ENCODE measurements around the gene CASQ1.
A peak's percentile ranks its signal among the peaks of the same experiment; 100 is the strongest.

The CASQ1 gene

DNA sequence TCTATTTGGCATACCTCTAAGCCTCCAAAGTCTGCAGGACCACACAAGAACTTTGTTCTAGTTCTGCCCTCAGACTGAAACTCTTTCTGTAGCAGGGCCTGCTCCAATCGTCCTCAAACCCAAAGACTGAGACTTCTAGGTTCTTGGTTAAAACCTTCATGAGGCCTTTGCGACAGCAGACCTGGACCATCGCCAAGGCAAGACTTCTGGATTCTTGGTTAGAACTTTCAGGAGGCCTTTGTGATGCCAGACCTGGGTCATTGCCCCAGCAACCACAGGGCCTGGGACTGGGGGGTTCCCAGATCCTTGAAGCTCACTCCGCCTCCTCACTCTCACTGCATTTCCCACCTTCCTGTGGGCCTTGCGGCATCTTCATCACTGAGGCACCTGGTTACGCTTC, 39.1 kb upstream of the CASQ1 start, which contains the start of gene ATP1A4:
Gene ATP1A4 (plus strand): TSS at position 301 of the 400 bp plus-strand sequence. CDS start 438 bp downstream, outside the sequence.
- TF ChIP-seq, protein P1, sequence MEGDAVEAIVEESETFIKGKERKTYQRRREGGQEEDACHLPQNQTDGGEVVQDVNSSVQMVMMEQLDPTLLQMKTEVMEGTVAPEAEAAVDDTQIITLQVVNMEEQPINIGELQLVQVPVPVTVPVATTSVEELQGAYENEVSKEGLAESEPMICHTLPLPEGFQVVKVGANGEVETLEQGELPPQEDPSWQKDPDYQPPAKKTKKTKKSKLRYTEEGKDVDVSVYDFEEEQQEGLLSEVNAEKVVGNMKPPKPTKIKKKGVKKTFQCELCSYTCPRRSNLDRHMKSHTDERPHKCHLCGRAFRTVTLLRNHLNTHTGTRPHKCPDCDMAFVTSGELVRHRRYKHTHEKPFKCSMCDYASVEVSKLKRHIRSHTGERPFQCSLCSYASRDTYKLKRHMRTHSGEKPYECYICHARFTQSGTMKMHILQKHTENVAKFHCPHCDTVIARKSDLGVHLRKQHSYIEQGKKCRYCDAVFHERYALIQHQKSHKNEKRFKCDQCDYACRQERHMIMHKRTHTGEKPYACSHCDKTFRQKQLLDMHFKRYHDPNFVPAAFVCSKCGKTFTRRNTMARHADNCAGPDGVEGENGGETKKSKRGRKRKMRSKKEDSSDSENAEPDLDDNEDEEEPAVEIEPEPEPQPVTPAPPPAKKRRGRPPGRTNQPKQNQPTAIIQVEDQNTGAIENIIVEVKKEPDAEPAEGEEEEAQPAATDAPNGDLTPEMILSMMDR (conservative IDR thresholded peaks at IDR 0.05) = no peak
- TF ChIP-seq ZFX (IDR thresholded peaks at IDR 0.05) = no peak
- no peak within 1 kb of the TSS for H3K27ac ChIP-seq

DNA sequence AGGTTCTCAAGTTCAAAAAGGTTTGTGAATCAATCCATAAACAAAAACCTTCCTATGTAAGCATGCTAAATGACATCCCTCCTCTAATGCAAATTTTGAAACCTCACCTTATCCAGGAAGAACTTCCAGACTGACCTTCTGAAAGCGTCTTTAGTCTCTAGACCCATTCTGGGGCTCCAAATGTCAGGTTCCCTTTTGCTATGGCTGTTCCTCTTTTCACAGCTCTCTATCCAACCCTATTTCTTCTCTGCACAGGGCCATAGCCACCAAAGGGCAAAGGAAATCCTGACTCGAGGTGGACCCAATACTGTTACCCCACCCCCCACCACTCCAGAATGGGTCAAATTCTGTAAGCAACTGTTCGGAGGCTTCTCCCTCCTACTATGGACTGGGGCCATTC, 35.6 kb upstream of the CASQ1 start:
- H3K27ac ChIP-seq = no peak overlapping the region
- TF ChIP-seq, protein P1 (conservative IDR thresholded peaks at IDR 0.05) = no peak
- no peak for TF ChIP-seq ZFX (IDR thresholded peaks at IDR 0.05)

DNA sequence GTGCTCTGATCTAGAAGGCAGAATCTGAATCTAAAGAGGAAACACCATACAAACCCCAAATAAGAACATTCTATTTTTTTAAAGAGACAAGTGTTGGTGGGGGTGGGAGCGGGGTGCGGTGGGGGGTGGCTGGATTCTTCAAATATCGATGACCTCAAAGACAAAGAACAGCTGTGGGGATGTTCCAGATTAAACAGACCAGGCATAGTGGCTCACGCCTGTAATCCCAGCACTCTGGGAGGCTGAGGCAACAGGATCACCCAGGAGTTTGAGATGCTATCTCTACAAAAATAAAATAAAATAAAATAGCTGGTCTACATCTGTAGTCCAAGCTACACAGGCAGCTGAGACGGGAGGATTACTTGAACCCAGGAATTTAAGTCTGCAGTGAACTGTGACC, 34.0 kb upstream of the CASQ1 start:
- TF ChIP-seq, protein P1 (conservative IDR thresholded peaks at IDR 0.05) = no peak
- TF ChIP-seq ZFX (IDR thresholded peaks at IDR 0.05) = no peak
- H3K27ac ChIP-seq = peak overlapping the region; percentile 67

DNA sequence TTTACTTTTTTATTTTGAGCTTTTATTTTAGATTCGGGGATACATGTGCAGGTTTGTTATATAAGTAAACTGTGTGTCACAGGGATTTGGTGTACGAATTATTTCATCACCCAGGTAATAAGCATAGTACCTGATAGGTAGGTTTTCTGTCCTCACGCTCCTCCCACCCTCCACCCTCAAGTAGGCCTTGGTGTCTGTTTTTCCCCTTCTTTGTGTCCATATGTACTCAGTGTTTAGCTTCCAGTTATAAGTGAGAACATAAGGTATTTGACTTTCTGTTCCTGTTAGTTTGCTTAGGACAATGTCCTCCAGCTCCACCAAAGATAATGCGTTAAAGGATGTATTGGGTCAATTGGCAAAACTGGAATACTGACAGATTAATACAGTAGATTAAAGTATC, 33.2 kb upstream of the CASQ1 start:
- H3K27ac ChIP-seq = peak overlapping the region; percentile 67
- TF ChIP-seq, protein P1 (conservative IDR thresholded peaks at IDR 0.05) = no peak
- TF ChIP-seq ZFX (IDR thresholded peaks at IDR 0.05) = no peak

DNA sequence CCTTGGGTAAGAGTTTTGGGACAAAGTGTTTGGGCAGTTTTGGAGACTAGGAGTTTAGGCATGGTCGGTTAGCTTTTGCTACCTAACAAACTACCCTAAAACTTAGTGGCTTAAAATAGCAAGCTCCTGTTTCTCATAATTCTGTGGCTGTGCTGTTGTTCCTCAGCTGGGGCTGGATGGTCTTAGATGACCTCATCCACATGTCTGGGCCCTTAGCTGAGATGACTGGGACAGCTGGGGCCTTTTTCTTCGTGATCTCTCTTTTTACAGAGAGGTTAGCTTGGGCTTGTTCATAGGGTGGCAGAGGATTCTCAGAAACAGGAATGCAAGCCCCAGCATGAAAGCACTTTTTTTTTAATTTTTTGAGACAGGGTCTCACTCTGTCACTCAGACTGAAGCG, 32.3 kb upstream of the CASQ1 start:
- peak overlapping the region; percentile 65 for H3K27ac ChIP-seq
- no peak for TF ChIP-seq ZFX (IDR thresholded peaks at IDR 0.05)
- TF ChIP-seq, protein P1 (conservative IDR thresholded peaks at IDR 0.05) = no peak

DNA sequence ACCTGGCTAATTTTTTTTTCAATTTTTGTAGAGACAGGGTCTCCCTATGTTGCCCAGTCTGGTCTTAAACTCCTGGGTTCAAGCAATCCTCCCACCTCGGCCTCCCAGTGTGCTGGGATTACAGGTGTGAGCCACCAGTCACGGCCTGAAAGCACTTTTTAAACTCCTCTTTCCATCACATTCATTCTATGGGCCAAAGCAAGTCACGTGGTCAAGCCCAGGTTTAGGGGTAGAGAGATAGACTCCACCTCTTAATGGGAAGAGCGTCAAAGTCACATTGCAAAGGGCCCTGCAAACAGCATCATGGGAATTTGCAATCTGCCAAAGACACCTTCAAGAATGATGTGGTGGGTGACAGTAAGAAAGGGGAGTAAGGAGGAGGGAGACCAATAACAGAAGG, 31.8 kb upstream of the CASQ1 start:
- TF ChIP-seq, protein P1 (conservative IDR thresholded peaks at IDR 0.05) = no peak
- no peak for TF ChIP-seq ZFX (IDR thresholded peaks at IDR 0.05)
- H3K27ac ChIP-seq = peak overlapping the region; percentile 65

DNA sequence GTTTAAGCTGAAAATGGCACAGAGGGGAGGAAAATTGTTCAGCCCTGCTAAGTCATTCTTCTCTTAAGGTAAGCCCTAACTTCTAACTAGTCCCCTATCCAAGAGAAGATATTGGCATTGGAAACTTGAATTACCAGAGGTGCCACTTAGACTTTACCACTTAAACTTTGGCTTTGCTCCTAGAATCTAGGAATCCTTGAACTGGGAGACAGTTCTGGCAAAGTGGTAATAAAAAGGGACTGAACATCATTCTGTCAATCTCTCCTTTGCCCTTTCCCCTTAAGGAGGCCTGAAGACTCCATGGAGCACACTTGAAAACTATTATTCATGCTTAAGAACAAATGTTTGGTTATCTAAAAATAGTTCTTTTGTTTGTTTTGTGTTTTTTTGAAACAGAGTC, 30.5 kb upstream of the CASQ1 start:
- TF ChIP-seq ZFX (IDR thresholded peaks at IDR 0.05) = no peak
- TF ChIP-seq, protein P1 (conservative IDR thresholded peaks at IDR 0.05) = no peak
- H3K27ac ChIP-seq = peak overlapping the region; percentile 56

Measured in C4-2B (cell line).